Fibroblast of peridontal ligament (primary cell): ENCODE measurements around the gene SBNO2.
"Not testable (repeated sequence)": the region's sequence is repeated elsewhere in the genome, so short reads cannot be mapped to it uniquely, and the experiment has no call there.

Experiments
- DNase-seq: peaks from one replicate; pipeline ENCODE4 v3.0.0-alpha.2; 2010; ENCODE audit errors: extremely low read depth

The SBNO2 gene

GRCh38 chr19:1134431-1134830, 39.6 kb downstream of the SBNO2 start:
- no peak for DNase-seq

DNA sequence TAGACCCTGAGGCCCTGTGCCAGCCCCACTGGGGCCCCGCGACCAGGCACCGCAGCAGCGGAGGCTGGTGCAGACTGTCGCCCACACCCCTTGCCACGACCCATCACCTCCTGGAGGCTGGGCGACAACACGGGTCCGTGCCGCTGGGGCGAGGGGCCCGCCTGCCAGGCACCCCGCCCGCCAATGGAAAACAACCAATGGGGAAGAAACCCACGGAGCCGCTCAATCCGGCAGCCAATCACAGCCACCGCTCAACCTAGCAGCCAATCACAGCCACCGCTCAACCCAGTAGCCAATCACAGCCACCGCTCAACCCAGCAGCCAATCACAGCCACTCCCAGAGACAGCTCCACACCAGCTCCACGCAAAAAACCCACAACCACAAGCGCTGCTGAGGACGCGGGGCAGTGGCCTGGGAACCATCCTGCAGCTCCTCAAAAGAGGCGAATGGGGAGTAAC, 40.6 kb downstream of the SBNO2 start:
- DNase-seq: no peak

DNA sequence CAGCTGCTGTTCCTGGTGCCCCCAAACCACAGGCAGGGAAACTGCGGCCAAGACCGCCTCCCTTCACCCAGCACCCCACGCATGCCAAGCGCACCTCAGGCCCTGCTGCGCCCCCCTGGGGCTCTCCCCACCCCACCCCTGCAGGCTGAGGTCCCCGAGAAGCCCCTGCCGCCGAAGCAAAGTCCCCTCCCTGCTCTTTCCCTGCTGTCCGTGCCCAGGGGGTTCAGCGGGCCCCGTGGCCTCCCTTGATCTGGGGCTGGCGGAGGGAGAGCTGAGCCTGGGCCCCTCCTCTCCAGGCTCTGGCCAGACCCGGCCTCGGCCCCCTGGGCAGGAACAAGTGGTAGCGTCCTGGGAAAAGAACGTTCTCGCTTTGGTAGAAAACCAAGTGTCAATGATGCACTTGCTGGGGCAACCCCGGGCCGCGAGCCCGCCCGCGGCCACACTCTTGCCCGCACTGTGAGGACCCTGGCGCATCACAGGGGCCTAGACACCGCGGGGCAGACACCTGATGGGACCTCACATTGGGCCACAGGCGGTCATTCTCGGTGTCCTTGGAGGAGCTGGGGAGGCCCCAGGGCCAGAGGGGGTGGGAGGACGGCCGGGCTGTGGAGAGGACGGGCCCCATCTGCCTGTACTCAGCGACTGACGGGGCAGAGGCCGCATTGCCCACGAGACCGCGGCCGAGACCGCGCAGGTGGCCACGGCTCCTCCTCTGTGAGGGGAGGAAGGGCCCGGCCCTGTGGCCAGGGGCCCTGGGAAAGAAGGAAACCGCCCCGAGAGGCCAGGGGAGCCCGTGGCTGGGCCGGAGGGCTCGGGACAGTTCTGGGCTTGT, 41.3 kb downstream of the SBNO2 start:
- DNase-seq: no peak

- peak; percentile 78 for DNase-seq
Observed at GRCh38 chr19:1131718-1132551, 42.1 kb downstream of the SBNO2 start.

DNA sequence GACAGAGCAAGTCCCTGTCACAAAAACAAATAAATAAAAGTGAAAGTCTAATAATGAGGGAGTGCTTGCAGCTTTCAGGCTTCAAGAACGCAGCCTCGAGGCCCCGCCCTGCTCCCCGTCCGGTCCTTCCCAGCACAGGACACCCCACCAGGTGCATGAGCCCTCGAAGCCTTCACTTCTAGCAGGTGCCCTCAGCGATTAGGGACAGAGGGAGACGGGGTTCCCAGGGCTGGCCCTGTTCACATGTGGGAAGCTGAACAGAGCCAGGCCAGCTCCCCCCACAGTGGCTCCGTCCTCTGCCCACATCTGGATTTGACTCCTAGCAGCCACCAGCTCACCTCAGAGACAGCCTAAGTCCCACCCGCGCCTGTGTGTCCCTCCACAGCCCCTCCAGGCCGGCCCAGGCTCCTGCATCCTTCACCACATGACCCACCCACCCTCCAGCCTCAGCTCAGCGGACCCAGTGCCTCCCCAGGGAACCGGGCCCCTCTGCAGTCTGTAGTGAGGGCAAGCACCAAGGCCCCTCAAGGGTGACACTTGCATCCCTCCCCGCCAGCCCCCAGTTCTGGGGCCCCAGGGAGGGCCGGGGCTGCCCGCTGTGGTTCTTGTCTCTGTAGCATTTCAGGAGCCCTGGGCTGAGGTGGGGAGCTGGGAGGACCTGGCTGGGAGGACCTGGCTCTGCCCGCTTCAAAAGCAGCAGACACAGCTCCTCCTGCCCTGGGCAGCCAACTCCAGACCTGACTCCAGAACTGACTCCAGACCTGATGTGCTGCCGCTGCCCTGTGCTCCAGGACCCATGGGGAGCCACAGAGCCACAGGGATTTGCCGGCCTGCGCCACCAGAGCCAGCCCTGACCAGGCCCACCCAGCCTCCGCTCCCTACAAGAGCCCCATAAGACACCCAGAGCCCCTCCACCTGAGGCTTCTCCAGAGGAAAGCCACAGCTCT, 43.0 kb downstream of the SBNO2 start:
- DNase-seq: no peak

DNA sequence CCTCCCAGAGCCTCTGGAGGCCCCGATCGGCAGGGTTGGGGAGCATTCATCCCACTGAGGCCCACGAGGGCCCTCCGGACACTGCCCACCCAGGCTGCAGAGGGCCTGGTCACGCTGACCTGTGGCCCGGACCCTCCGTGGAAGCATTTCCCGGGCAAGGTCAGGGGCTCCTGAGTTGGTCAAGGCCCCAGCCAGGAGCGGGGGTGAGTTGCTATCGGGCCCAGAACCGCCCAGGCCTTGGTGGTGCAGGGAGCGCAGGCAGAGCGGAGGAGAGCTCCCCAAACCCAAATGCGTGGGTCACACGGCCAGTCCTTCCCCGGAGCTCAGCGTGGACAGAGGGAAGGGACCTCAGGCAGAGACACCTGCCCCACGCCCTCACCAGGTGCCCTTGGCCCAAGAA, 44.5 kb downstream of the SBNO2 start:
- DNase-seq: no peak

DNA sequence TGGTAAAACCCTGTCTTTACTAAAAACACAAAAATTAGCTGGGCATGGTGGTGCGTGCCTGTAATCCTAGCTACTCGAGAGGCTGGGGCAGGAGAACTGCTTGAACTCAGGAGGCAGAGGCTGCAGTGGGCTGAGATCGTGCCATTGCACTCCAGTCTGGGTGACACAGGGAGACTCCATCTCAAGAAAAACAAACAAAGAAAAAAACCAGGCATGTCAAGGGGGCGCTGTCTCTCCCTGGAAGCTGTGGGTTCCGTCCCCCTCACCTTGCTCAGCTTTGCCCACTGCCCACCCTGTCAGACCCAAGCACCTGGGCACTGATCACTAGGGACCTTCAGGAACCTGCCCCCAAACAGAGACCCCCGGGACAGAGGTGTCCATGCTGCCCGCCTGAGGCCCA, 45.0 kb downstream of the SBNO2 start:
- not testable (repeated sequence) for DNase-seq

DNA sequence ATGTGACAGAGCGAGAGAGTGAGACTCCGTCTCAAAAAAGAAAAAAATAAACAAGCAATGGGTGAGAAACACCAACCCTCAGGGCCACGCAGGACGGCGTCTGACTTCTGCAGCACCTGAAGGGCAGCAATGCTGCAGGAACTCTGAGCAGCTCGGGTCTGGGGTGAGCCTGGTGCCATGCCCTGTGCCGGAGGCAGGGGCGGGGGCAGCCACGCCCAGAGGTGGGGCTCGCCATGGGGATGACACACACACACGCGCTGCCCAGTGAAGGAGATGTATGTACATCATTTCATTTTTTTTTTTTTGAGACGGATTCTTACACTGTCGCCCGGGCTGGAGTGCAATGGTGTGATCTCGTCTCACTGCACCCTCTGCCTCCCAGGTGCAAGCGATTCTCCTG, 46.0 kb downstream of the SBNO2 start:
- DNase-seq: no peak

DNA sequence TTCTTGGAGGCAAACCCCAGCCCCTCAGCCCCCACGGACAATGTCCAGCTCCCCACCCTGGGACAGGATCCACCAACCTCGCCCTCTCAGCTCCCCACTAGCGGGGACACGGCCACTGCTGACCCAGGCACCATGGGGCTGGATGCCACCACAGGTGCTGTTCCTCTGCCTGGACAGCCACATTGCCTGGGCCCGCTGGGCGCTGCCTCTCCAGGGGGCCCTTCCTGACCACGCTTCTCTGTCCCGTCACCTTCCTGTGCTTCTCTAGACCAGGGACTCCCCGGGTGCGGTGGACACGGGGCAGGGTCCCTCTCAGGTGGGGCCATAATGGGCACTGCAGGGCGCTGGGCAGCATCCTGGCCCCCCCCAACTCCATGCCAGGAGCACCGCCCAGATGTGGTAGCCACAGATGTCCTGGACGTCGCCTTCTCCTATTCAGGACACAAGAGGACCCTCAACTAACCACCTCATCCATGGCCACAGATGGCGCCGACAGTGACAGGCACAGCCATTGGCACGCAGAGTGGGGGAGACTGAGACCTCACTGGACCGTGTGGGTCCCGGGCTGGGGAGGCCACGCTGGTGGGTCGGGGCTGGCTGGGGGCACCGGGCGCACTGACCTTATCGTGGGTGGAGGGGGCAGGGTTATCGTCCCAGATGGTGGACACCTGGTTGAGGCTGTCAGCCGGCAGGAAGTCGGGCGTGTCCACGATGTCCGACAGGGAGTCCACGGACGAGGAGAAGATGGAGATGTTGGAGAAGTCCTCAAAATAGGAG, 46.9 kb downstream of the SBNO2 start:
- no peak for DNase-seq

DNA sequence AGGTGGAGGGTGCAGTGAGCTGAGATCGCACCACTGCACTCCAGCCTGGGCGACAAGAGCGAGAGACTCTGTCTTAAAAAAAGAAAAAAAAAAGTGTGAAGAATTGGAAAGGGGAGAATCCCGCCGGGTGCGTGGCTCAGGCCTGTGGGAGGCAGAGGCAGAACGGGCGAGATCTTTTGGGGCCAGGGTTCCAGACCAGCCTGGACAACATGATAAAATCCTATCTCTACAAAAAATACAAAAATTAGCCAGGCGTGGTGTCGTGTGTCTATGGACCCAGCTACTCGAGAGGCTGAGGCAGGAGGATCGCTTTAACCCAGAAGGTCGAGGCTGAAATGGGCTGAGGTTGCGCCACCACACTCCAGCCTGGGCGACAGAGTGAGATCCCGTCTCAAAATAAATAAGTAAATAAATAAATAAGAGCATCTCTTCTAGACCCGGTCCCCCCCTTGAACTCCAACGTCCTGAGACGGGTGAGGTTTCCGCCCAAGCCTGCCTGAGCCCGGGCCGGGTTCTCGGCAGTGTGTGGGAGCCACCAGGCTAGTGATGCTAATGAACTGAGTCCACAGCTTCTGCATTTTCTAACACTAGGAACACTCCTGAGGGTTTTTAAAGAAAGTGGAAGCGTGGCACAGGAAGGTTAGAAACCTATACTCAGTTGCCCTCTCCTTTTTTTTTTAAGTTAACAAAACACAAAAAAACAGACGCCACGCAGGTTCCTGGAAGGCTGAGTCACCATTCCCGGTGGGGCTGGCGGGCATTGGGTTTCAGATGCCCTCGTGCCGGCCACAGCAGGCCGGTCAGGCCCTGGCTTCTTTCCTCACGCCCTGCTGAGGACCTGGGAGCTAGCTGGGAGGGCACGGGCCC, 48.2 kb downstream of the SBNO2 start:
- peak; percentile 51 for DNase-seq

- no peak for DNase-seq
Observed at GRCh38 chr19:1123885-1124677, 50.0 kb downstream of the SBNO2 start.

DNA sequence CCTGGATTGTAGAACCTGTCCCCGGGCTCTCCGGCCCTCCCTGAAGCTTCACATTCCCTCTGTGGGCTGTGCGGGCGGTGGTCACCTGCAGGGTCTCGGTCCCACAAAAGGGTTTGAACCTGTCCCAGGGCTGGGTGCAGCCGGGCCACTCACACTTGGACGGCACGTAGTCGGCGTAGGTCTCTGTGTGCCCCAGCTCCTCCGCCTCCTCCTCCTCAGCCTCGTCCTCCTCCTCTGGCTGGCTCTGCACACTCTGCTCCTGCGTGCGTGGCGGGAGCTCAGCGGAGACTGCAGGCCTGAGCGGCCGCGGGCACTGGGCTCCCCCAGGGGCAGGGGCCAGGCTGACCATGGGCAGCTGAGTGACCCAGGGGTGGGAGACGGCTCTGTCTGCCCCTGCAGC, 50.7 kb downstream of the SBNO2 start:
- no peak for DNase-seq

DNA sequence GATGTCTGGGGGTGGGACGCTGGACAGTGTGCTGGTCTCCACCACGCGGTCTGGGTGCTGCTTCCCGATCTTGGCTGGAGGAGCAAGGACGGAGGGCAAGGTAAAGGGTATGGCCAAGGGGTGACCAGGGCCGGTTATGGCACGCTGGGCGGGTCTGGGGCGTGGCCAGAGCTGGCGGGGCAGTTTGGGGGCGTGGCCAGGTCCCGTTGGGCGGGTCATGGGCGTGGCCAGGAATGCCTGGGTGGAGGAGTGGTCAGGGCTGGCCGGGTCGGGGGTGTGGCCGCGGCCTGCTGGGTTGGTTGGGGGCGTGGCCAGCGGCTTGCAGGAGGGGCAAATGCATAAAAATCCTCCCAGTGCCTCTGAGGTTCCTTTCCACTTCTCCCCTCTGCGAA, 51.1 kb downstream of the SBNO2 start:
- peak; percentile 44 for DNase-seq

- no peak for DNase-seq
Observed at GRCh38 chr19:1122021-1122971, 51.8 kb downstream of the SBNO2 start.

- no peak for DNase-seq
Observed at GRCh38 chr19:1121395-1121794, 52.7 kb downstream of the SBNO2 start.

DNA sequence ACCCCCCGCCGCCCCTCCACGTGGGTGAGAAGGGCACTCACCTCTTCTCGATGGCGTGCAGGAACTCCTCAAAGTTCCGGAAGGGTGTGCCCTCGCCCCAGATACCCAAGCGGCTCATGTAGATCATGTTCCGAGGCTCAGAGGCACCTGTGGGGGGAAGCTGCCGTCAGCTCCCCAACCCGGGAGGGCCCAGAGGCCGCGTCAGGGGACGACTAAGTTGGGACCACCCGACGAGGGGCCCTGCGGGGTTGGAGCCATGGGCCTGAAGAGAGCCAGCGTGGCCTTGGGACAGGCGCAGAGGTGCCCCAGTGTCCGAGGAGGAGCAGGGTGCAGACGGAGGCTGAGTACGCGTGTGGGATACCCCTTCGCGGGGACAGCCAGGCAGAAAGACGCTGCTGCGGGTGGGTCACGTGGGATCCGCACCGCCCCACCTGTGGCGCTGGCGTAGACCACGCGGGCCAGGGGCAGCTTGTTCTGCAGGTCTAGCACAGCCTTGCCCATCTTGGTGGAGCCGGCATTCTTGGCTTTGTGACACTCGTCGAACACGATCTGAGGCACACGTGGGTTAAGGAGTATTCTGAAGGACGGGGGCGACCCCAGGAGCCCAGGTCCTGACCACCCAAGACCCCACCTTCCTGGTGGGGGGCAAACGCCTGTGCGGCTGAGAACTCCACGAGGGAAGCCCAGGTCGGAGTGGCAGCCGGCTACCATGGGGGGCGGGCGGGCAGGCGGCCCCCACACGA, 54.4 kb downstream of the SBNO2 start:
- DNase-seq: no peak

GRCh38 chr19:1118999-1119398, 55.1 kb downstream of the SBNO2 start:
- no peak for DNase-seq
